HG03039 (cell line): Measurements from ENCODE around the gene ERRFI1.

ENCODE experiments used
- ATAC-seq: cut with Tn5 transposase; IDR thresholded peaks from one replicate; pipeline ENCODE4 v1.9.1; 2021; ENCODE audit warnings: mild to moderate bottlenecking, moderate library complexity; ENCODE audit not compliant: unreplicated experiment

The ERRFI1 gene

GRCh38 chr1:8046391-8046790 is 20.3 kb upstream of the ERRFI1 start:
- no peak for ATAC-seq

GRCh38 chr1:8043621-8044020 is 17.5 kb upstream of the ERRFI1 start:
- no peak for ATAC-seq

GRCh38 chr1:8042134-8042533 is 16.0 kb upstream of the ERRFI1 start:
- ATAC-seq, result no peak

- no peak for ATAC-seq
Measured at GRCh38 chr1:8040586-8040985, 14.5 kb upstream of the ERRFI1 start.

- no peak for ATAC-seq
Measured at GRCh38 chr1:8039071-8039470, 13.0 kb upstream of the ERRFI1 start.

- no peak for ATAC-seq
Measured at GRCh38 chr1:8035289-8035688, 9.2 kb upstream of the ERRFI1 start.

- ATAC-seq, result no peak
Measured at GRCh38 chr1:8033322-8033721, 7.2 kb upstream of the ERRFI1 start.

- ATAC-seq, result no peak
Measured at GRCh38 chr1:8032366-8032910, 6.3 kb upstream of the ERRFI1 start.

GRCh38 chr1:8031176-8031785 is 5.2 kb upstream of the ERRFI1 start:
- no peak for ATAC-seq

GRCh38 chr1:8028571-8028910 is 2.4 kb upstream of the ERRFI1 start:
- no peak for ATAC-seq

- ATAC-seq, result no peak
Measured at GRCh38 chr1:8027748-8028570, 1.9 kb upstream of the ERRFI1 start.

GRCh38 chr1:8026976-8027747 is 1.1 kb upstream of the ERRFI1 start:
- ATAC-seq, result no peak

- ATAC-seq, result no peak
Measured at GRCh38 chr1:8025671-8026144, 401 bp downstream of the ERRFI1 start.

- ATAC-seq, result no peak
Measured at GRCh38 chr1:8025061-8025670, 943 bp downstream of the ERRFI1 start.

- ATAC-seq, result no peak
Measured at GRCh38 chr1:8024329-8024728, 1.8 kb downstream of the ERRFI1 start.

GRCh38 chr1:8023995-8024313 is 2.2 kb downstream of the ERRFI1 start:
- no peak for ATAC-seq

- no peak for ATAC-seq
Measured at GRCh38 chr1:8023287-8023994, 2.7 kb downstream of the ERRFI1 start.

- ATAC-seq, result no peak
Measured at GRCh38 chr1:8022395-8023286, 3.5 kb downstream of the ERRFI1 start.

- ATAC-seq, result no peak
Measured at GRCh38 chr1:8021676-8022266, 4.3 kb downstream of the ERRFI1 start.
